Measurements from ENCODE around the gene ADCY4. TPM values are rescaled to one million over a fixed set of nuclear protein-coding genes. Genes with fewer than 3 reads are reported as not detected.
A peak's percentile ranks its signal among the peaks of the same experiment; 100 is the strongest.

The ADCY4 gene
- total RNA-seq, 1 donor from 2014 or later = 138 TPM

DNA sequence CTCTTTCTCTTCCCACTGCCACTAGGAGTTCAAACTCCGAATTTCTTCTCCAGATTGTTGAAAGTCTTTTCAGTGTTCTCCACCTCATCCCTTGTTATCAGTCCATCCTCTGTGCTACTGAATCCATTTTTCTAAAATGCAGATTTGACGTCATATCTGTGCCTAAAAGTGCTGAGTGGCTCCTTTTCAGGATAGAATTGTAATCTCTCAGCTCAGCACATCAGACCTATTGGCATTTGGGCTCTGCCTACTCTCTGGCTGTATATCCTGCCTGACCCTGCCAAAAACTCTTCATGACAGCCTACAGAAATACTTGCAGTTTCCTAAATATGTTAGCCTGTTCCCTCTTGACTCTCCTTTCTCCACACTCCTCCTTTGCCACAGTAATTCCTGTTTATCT is 62.4 kb downstream of the ADCY4 start:
- DNase-seq = no peak

DNA sequence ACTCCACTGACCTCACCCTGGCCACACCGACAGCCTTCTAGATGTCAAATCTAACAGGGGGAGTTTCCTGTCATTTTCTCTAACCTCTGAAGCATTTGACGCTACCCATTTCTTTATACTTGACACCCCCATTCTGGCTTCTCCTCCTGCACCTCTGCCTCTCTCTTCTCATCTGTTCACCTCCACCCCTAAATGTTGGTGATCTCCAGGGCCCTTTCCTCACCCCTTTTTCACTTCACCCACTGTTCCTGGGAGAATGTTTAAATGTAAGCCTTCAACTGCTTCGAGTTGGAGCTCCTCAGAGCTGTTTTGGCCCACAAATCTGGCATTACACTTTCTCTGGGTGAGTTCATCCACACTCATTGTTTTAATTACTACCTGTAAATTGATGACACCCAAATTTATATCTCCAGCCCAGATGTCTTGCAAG is 63.0 kb downstream of the ADCY4 start:
- no peak for DNase-seq

DNA sequence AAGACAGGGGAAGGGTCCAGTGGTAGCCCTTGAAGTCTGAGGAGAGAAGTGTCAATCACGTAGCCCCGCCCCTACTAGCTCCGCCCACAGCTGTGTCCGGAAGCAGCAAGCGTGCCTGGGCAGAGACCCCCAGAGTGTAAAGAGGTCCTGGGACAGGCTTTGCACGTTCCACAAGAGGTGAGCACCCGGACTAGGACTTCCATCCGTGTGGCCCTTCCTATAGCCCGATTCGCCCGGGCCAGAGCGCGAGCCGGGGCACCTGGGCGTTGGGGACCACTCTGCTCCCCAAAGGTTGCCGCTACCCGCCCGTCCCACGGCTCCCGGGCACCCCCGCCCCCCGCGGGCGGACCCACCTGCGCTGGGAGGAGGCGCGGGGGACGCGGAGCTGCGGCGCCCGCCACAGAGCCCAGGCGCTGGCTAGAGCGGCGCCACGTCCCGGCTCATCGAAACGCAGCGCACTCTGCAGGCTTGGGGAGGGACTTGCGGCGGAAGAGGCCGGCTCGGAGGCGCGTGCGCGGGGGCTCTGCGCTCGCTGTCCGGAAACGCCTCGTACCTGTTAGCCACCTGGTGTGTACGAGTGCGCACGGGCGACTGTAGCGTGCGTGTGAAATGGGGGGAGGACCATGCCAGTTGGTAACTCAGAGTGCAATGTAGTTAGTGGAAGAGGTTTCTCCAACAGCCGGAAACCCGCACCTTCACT is 63.6 kb downstream of the ADCY4 start, which contains the start of gene RABGGTA:
RABGGTA (minus strand) TSS at position 464 of the 700 bp plus-strand sequence. CDS start 482 bp downstream, outside the sequence.
- peak; percentile 93 for DNase-seq

GRCh38 chr14:24270537-24271133 is 64.2 kb downstream of the ADCY4 start:
- DNase-seq = no peak

DNA sequence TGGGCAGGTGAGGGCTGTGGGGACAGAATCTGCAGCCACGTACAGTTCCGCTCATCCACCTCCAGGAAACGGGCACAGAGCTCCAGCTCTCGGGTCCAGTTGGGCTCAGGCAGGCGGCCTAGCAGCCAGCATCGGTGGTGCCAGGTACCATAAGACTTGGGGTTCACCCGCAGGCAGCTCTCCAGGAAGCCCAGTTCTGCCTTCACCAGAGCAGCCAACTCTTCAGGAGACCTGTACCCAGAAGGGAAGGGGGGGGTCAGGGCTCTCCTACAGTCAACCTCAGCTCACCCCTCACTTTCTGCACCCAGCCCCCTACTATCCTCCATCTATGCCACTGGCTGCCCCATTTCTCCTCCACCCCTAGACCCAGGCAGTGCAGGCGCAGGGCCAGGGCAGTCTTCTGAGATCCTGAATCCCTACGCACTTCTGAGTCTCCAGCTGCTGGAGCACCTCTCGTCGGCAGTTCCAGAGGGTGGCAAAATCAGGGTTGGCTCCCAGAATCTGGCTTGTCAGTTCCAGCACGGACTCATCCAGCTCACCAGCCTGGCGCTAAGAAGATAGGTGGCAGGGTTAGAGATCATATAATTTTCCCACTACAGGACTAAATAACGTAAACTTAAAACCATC is 64.8 kb downstream of the ADCY4 start:
- no peak for DNase-seq

GRCh38 chr14:24269368-24269767 is 65.5 kb downstream of the ADCY4 start:
- DNase-seq = no peak

Other genes starting within 250 kb of the ADCY4 start
- 5.8 and 10.5 TPM in 2 replicates for gene PCK2, start 240.8 kb downstream of the ADCY4 start, total RNA-seq
- gene DCAF11, start 220.3 kb downstream of the ADCY4 start, total RNA-seq = 90.7 and 93.9 TPM in 2 replicates
- 0.88 and 2.6 TPM in 2 replicates for gene NRL, start 220.1 kb downstream of the ADCY4 start, total RNA-seq
- 0.42 and 0.51 TPM in 2 replicates for gene FITM1, start 204.4 kb downstream of the ADCY4 start, total RNA-seq
- gene PSME1, start 198.9 kb downstream of the ADCY4 start, total RNA-seq = 167 TPM in 2 replicates
- gene EMC9, start 193.5 kb downstream of the ADCY4 start, total RNA-seq = 21.4 and 26.4 TPM in 2 replicates
- gene PSME2, start 188.5 kb downstream of the ADCY4 start, total RNA-seq = 108 and 110 TPM in 2 replicates
- 53.2 and 54.1 TPM in 2 replicates for gene RNF31, start 187.6 kb downstream of the ADCY4 start, total RNA-seq
- 37.8 and 55.5 TPM in 2 replicates for gene IRF9, start 173.8 kb downstream of the ADCY4 start, total RNA-seq
- gene REC8, start 163.0 kb downstream of the ADCY4 start, total RNA-seq = 2.7 and 4.2 TPM in 2 replicates
- 28.8 and 60.6 TPM in 2 replicates for gene IPO4, start 146.3 kb downstream of the ADCY4 start, total RNA-seq
- gene TM9SF1, start 139.6 kb downstream of the ADCY4 start, total RNA-seq = 63.5 and 82.5 TPM in 2 replicates
- not detected in 2 replicates for gene TSSK4, start 129.4 kb downstream of the ADCY4 start, total RNA-seq
- gene CHMP4A, start 121.6 kb downstream of the ADCY4 start, total RNA-seq = 36.8 and 39.3 TPM in 2 replicates
- 5.9 and 23.7 TPM in 2 replicates for gene MDP1, start 119.0 kb downstream of the ADCY4 start, total RNA-seq
- gene NEDD8, start 102.7 kb downstream of the ADCY4 start, total RNA-seq = 197 and 248 TPM in 2 replicates
- gene GMPR2, start 102.1 kb downstream of the ADCY4 start, total RNA-seq = 108 and 121 TPM in 2 replicates
- gene TINF2, start 92.4 kb downstream of the ADCY4 start, total RNA-seq = 68.4 and 71.7 TPM in 2 replicates
- 0.17 and 0.51 TPM in 2 replicates for gene TGM1, start 71.9 kb downstream of the ADCY4 start, total RNA-seq
- gene RABGGTA, start 63.5 kb downstream of the ADCY4 start, total RNA-seq = 27.9 and 28.6 TPM in 2 replicates
- 10.6 and 16.7 TPM in 2 replicates for gene DHRS1, start 35.3 kb downstream of the ADCY4 start, total RNA-seq
- 30.1 and 33.5 TPM in 2 replicates for gene NOP9, start 35.2 kb downstream of the ADCY4 start, total RNA-seq
- 4.6 and 7.5 TPM in 2 replicates for gene CIDEB, start 27.1 kb downstream of the ADCY4 start, total RNA-seq
- gene LTB4R2, start 24.9 kb downstream of the ADCY4 start, total RNA-seq = 5.9 and 9.7 TPM in 2 replicates
- 3.5 and 3.6 TPM in 2 replicates for gene LTB4R, start 23.6 kb downstream of the ADCY4 start, total RNA-seq
- 4.7 and 5.8 TPM in 2 replicates for gene RIPK3, start 4.9 kb upstream of the ADCY4 start, total RNA-seq
- gene NFATC4, start 33.1 kb upstream of the ADCY4 start, total RNA-seq = 8.8 and 11.1 TPM in 2 replicates
- gene NYNRIN, start 63.9 kb upstream of the ADCY4 start, total RNA-seq = 12.6 and 17.0 TPM in 2 replicates
- 0.84 and 1.0 TPM in 2 replicates for gene CBLN3, start 94.6 kb upstream of the ADCY4 start, total RNA-seq
- 55.5 and 67.0 TPM in 2 replicates for gene KHNYN, start 94.9 kb upstream of the ADCY4 start, total RNA-seq
- gene SDR39U1, start 107.7 kb upstream of the ADCY4 start, total RNA-seq = 9.3 and 79.1 TPM in 2 replicates
- gene CMA1, start 173.2 kb upstream of the ADCY4 start, total RNA-seq = not detected in 2 replicates
- gene CTSG, start 241.2 kb upstream of the ADCY4 start, total RNA-seq = not detected in 2 replicates

Data from dermis blood vessel endothelial cell (primary cell).